GM23338 (cell line): ENCODE data around the gene C16orf74. TPM values are rescaled to one million over a fixed set of nuclear protein-coding genes. Genes with fewer than 3 reads are reported as not detected.

Source experiments
- ATAC-seq: fragments of 200-7000 bp; cut with Tn5 transposase; 3 replicates; pipeline ENCODE4 v1.9.1; 2020
- DNase-seq: peaks from one replicate; pipeline ENCODE4 v3.0.0-alpha.2; 2015; ENCODE audit warnings: low spot score
- H2AFZ ChIP-seq: fragments of 200-600 bp; sonication (generic); 2 replicates; pipeline ENCODE4 v1.8.0; 2016; ENCODE audit warnings: antibody characterized with exemption, mild to moderate bottlenecking, moderate library complexity
- H3F3A ChIP-seq: fragments of 200-600 bp; sonication (generic); replicated peaks from 2 replicates; pipeline ENCODE4 v1.8.0; 2017; ENCODE audit warnings: antibody characterized with exemption, mixed run types, low read depth
- H3K27ac ChIP-seq: fragments of 200-600 bp; sonication (generic); 2 replicates; pipeline ENCODE4 v1.6.1; 2016; ENCODE audit warnings: low read depth
- H3K27me3 ChIP-seq: fragments of 200-600 bp; sonication (generic); 2 replicates; pipeline ENCODE4 v1.8.0; 2016; ENCODE audit warnings: mild to moderate bottlenecking, mixed run types, moderate library complexity; ENCODE audit not compliant: insufficient read depth
- H3K36me3 ChIP-seq: fragments of 200-600 bp; sonication (generic); 2 replicates; pipeline ENCODE4 v1.8.0; 2016; ENCODE audit warnings: mild to moderate bottlenecking; ENCODE audit not compliant: insufficient read depth
- H3K4me1 ChIP-seq: fragments of 200-600 bp; sonication (generic); 2 replicates; pipeline ENCODE4 v1.8.0; 2016; ENCODE audit warnings: mild to moderate bottlenecking, moderate library complexity; ENCODE audit not compliant: insufficient read depth
- H3K4me2 ChIP-seq: fragments of 200-600 bp; sonication (generic); 2 replicates; pipeline ENCODE4 v1.7.1; 2017; ENCODE audit warnings: mixed run types
- H3K4me3 ChIP-seq: fragments of 200-600 bp; sonication (generic); 2 replicates; pipeline ENCODE4 v1.6.1; 2016; ENCODE audit warnings: mixed run types
- H3K79me2 ChIP-seq: fragments of 200-600 bp; sonication (generic); replicated peaks from 2 replicates; pipeline ENCODE4 v1.8.0; 2017; ENCODE audit warnings: mild to moderate bottlenecking; ENCODE audit not compliant: insufficient read depth
- H3K9me2 ChIP-seq: fragments of 200-600 bp; sonication (generic); 2 replicates; pipeline ENCODE4 v1.8.0; 2017; ENCODE audit not compliant: insufficient read depth
- H4K20me1 ChIP-seq: fragments of 200-600 bp; sonication (generic); replicated peaks from 2 replicates; pipeline ENCODE4 v1.8.0; 2017; ENCODE audit warnings: mild to moderate bottlenecking; ENCODE audit not compliant: insufficient read depth
- H3K27ac Mint-ChIP-seq: 2 replicates; pipeline ENCODE4 v1.8.0; 2020; ENCODE audit warnings: inconsistent platforms, mild to moderate bottlenecking, moderate library complexity, mixed read lengths
- H3K27me3 Mint-ChIP-seq: 3 replicates; pipeline ENCODE4 v1.8.0; 2022; ENCODE audit warnings: low read depth, mild to moderate bottlenecking, moderate library complexity, mixed read lengths, inconsistent platforms; ENCODE audit not compliant: insufficient read depth, poor library complexity
- H3K36me3 Mint-ChIP-seq: 3 replicates; pipeline ENCODE4 v1.8.0; 2021; ENCODE audit warnings: low read depth, mild to moderate bottlenecking, inconsistent platforms, moderate library complexity, mixed read lengths
- H3K4me1 Mint-ChIP-seq: 3 replicates; pipeline ENCODE4 v1.8.0; 2020; ENCODE audit warnings: mild to moderate bottlenecking, inconsistent platforms, mixed read lengths
- H3K4me3 Mint-ChIP-seq: 3 replicates; pipeline ENCODE4 v1.8.0; 2021; ENCODE audit warnings: moderate library complexity, mild to moderate bottlenecking, inconsistent platforms, mixed read lengths
- H3K9me3 Mint-ChIP-seq: 3 replicates; pipeline ENCODE4 v1.8.0; 2020; ENCODE audit warnings: moderate library complexity, mild to moderate bottlenecking, inconsistent platforms, mixed read lengths
- JUNB ChIP-seq: IDR thresholded peaks from one replicate; pipeline ENCODE4 v1.6.1; 2016; ENCODE audit warnings: antibody characterized with exemption; ENCODE audit not compliant: unreplicated experiment
- POLR2AphosphoS5 ChIP-seq: IDR thresholded peaks from 2 replicates; pipeline ENCODE4 v1.6.1; 2016; ENCODE audit warnings: antibody characterized with exemption, low read depth
- REST ChIP-seq: IDR thresholded peaks from one replicate; pipeline ENCODE4 v1.6.1; 2018; ENCODE audit warnings: antibody characterized with exemption; ENCODE audit not compliant: unreplicated experiment
- ZNF462 ChIP-seq: fragments of 250-450 bp; sonication (Bioruptor Pico); IDR thresholded peaks from 2 replicates; pipeline ENCODE4 v1.5.0; 2020; ENCODE audit warnings: mild to moderate bottlenecking, moderate library complexity
- polyA plus RNA-seq: library from polyadenylated mRNA; unstranded; fragments of >200 nt; fragmentation: Nextera tagmentation; extraction: Ambion mirVana; gene quantifications from 2 replicates; pipeline ENCODE4 v1.2.1, GENCODE V29; 2016
- total RNA-seq: library from RNA; depleted of rRNA; stranded (reverse); fragments of >200 nt; shearing (Covaris generic); gene quantifications from 2 replicates; pipeline ENCODE4 v1.2.3, GENCODE V29; 2014
- TF ChIP-seq, protein P1 (sequence below): IDR thresholded peaks from 2 replicates; pipeline ENCODE4 v1.6.1; 2016; ENCODE audit warnings: antibody characterized with exemption

The C16orf74 gene
- total and polyA plus RNA-seq, 2 experiments from 2014 or later = 12.1 to 19.1 TPM

DNA sequence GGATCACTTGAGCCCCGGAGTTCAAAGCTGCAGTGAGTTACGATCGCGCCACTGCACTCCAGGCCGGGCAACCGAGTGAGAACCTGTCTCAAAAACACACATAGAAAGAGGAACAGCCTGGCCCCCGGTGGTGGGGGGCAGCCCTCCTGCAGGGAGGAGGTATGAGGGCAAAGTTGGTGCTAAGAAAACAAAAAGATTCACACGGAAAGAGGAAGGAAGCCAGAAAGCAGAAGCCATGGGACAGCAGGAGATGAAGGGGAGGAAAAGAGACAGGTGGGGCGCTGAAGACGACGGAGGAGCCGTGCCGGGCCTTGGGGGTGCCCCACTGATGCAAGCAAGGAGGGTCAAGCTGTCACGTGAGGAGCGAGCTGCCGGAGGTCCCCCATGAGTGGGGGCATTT lies 8.2 kb upstream of the C16orf74 start (continued):
- TF ChIP-seq ZNF462 = no peak
- no peak for TF ChIP-seq JUNB

DNA sequence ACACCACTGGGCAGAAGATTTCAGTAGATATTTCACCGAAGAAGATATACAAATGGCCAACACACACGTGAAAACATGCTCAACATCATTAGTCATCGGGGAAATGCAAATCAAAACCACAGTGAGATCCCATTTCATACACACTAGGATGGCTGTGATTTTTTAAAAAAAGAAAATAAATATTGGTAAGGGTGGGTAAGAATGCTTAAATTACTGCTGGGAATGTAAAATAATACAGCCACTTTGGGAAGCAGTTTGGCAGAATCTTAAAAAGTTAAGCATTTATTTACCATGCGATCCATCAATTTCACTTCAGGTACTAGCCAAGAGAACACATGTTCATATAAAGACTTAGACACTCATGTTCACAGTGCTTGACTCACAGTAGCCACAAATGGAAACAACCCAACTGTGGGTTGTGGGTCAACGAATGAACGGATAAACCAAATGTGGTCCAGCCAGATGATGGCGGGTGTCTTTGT lies 6.5 kb upstream of the C16orf74 start:
- H3F3A ChIP-seq = no peaks in the 10 kb centered on the region; the same call in 1 of the 2 replicates
- Mint-ChIP-seq H3K36me3 (no peaks in the 10 kb centered on the region), H3K27me3 (peaks cover 23% of the 10 kb centered on the region), H3K9me3 (no peaks in the 10 kb centered on the region; the same call in 2 of the 3 replicates), H3K4me3 (no peak overlapping the region), H3K27ac (no peak overlapping the region), H3K4me1 (peaks cover 22% of the 10 kb centered on the region)
- peaks cover 4% of the 10 kb centered on the region for H3K27me3 ChIP-seq
- no peaks in the 10 kb centered on the region for H3K36me3 ChIP-seq
- H4K20me1 ChIP-seq = no peaks in the 10 kb centered on the region
- peaks cover 15% of the 10 kb centered on the region for H3K4me1 ChIP-seq
- H3K9me2 ChIP-seq = no peaks in the 10 kb centered on the region
- DNase-seq (no peak), ATAC-seq (no peak)
- no peak overlapping the region for H2AFZ ChIP-seq
- H3K4me3 ChIP-seq = no peak overlapping the region
- no peak overlapping the region for H3K27ac ChIP-seq
- no peak overlapping the region for H3K4me2 ChIP-seq
- no peaks in the 10 kb centered on the region for H3K79me2 ChIP-seq
- TF ChIP-seq POLR2AphosphoS5 = no peak
- TF ChIP-seq REST = no peak
- TF ChIP-seq, protein P1, sequence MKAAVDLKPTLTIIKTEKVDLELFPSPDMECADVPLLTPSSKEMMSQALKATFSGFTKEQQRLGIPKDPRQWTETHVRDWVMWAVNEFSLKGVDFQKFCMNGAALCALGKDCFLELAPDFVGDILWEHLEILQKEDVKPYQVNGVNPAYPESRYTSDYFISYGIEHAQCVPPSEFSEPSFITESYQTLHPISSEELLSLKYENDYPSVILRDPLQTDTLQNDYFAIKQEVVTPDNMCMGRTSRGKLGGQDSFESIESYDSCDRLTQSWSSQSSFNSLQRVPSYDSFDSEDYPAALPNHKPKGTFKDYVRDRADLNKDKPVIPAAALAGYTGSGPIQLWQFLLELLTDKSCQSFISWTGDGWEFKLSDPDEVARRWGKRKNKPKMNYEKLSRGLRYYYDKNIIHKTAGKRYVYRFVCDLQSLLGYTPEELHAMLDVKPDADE = no peak
